HepG2 (cell line): ENCODE measurements around the gene TMEM225B. TPM values are rescaled to one million over a fixed set of nuclear protein-coding genes. Genes with fewer than 3 reads are reported as not detected.

Source experiments
- BRCA1 ChIP-seq: sonication (generic); formaldehyde crosslinking; IDR thresholded peaks from 2 replicates; pipeline ENCODE4 v1.4.0; 2020; ENCODE audit warnings: missing genetic modification reagents
- DNMT3B ChIP-seq: conservative IDR thresholded peaks from 2 replicates; pipeline ENCODE4 v1.6.1; 2016; ENCODE audit warnings: missing biosample characterization, control low read depth
- HDAC2 ChIP-seq: sonication (generic); formaldehyde crosslinking; IDR thresholded peaks from 2 replicates; pipeline ENCODE4 v1.4.0; 2020; ENCODE audit warnings: missing genetic modification reagents
- KMT2A ChIP-seq: sonication (generic); formaldehyde crosslinking; IDR thresholded peaks from 2 replicates; pipeline ENCODE4 v1.4.0; 2020; ENCODE audit warnings: missing genetic modification reagents
- NFKB2 ChIP-seq: sonication (generic); formaldehyde crosslinking; IDR thresholded peaks from 2 replicates; pipeline ENCODE4 v1.4.0; 2020; ENCODE audit warnings: missing genetic modification reagents, borderline replicate concordance
- NR3C1 ChIP-seq: sonication (generic); formaldehyde crosslinking; IDR thresholded peaks from 2 replicates; pipeline ENCODE4 v1.4.0; 2020; ENCODE audit warnings: missing genetic modification reagents
- NRL ChIP-seq: sonication (generic); formaldehyde crosslinking; IDR thresholded peaks from 2 replicates; pipeline ENCODE4 v1.5.0; 2020; ENCODE audit warnings: missing genetic modification reagents, mild to moderate bottlenecking, moderate library complexity, borderline replicate concordance
- PHF5A ChIP-seq: IDR thresholded peaks from one replicate; pipeline ENCODE4 v1.6.1; 2018; ENCODE audit warnings: low read depth, missing genetic modification reagents; ENCODE audit not compliant: unreplicated experiment
- PHF8 ChIP-seq: sonication (generic); formaldehyde crosslinking; IDR thresholded peaks from 2 replicates; pipeline ENCODE4 v1.5.0; 2020; ENCODE audit warnings: missing genetic modification reagents
- RARG ChIP-seq: sonication (generic); formaldehyde crosslinking; IDR thresholded peaks from 2 replicates; pipeline ENCODE4 v1.4.0; 2020; ENCODE audit warnings: low read depth, mild to moderate bottlenecking, missing genetic modification reagents
- RELA ChIP-seq: sonication (generic); formaldehyde crosslinking; IDR thresholded peaks from 2 replicates; pipeline ENCODE4 v1.4.0; 2020; ENCODE audit warnings: missing genetic modification reagents
- RFX3 ChIP-seq: IDR thresholded peaks from 2 replicates; pipeline ENCODE4 v1.6.1; 2016; ENCODE audit warnings: missing biosample characterization, missing genetic modification reagents
- SALL1 ChIP-seq: sonication (generic); formaldehyde crosslinking; IDR thresholded peaks from 2 replicates; pipeline ENCODE4 v1.8.0; 2022; ENCODE audit warnings: mild to moderate bottlenecking, missing genetic modification reagents
- ZBTB7B ChIP-seq: sonication (generic); formaldehyde crosslinking; IDR thresholded peaks from 2 replicates; pipeline ENCODE4 v1.4.0; 2020; ENCODE audit warnings: missing genetic modification reagents
- ZFAT ChIP-seq: sonication (generic); formaldehyde crosslinking; conservative IDR thresholded peaks from 2 replicates; pipeline ENCODE4 v1.8.1; 2023; ENCODE audit warnings: missing genetic modification reagents, inconsistent platforms
- ZNF20 ChIP-seq: sonication (generic); formaldehyde crosslinking; IDR thresholded peaks from 2 replicates; pipeline ENCODE4 v1.4.0; 2020; ENCODE audit warnings: mild to moderate bottlenecking, moderate library complexity, missing genetic modification reagents
- ZNF350 ChIP-seq: sonication (generic); formaldehyde crosslinking; IDR thresholded peaks from 2 replicates; pipeline ENCODE4 v1.4.0; 2020; ENCODE audit warnings: mild to moderate bottlenecking, low read depth, missing genetic modification reagents, borderline replicate concordance
- ZNF546 ChIP-seq: sonication (generic); formaldehyde crosslinking; conservative IDR thresholded peaks from 2 replicates; pipeline ENCODE4 v1.8.1; 2023; ENCODE audit warnings: mild to moderate bottlenecking, missing genetic modification reagents
- ZSCAN31 ChIP-seq: sonication (generic); formaldehyde crosslinking; IDR thresholded peaks from 2 replicates; pipeline ENCODE4 v1.5.0; 2020; ENCODE audit warnings: low read depth, mild to moderate bottlenecking, missing genetic modification reagents
- polyA plus RNA-seq, 8 experiments: library from polyadenylated mRNA; depleted of rRNA in 3 of 8; stranded (reverse) in 7 of 8; unstranded in 1 of 8; fragments of >200 nt; fragmentation: Illumina TruSeq in 4 of 8; extraction: Trizol in 4 of 8; gene quantifications; 2 replicates each; pipeline versions ENCODE4 v1.2.1 to v1.2.3, GENCODE V29; 2011 to 2016; ENCODE audit warnings: low read depth in 4 of 8, missing spikeins in 1 of 8, mixed read lengths in 1 of 8; ENCODE audit not compliant: insufficient read depth in 1 of 8
- total RNA-seq, 5 experiments: library from RNA; depleted of rRNA; stranded (reverse); fragments of >200 nt; fragmentation: Illumina TruSeq; extraction: Trizol; gene quantifications; 2 replicates each; pipeline ENCODE4 v1.2.3, GENCODE V29; 2016; ENCODE audit warnings: low read depth in 1 of 5
- TF ChIP-seq, protein P1 (sequence below): sonication (generic); formaldehyde crosslinking; IDR thresholded peaks from 2 replicates; pipeline ENCODE4 v1.8.1; 2023; ENCODE audit warnings: mild to moderate bottlenecking, missing genetic modification reagents
- TF ChIP-seq, protein P2 (sequence below): IDR thresholded peaks from 2 replicates; pipeline ENCODE4 v1.6.1; 2016
- TF ChIP-seq, protein P3 (sequence below): sonication (generic); formaldehyde crosslinking; IDR thresholded peaks from 2 replicates; pipeline ENCODE4 v1.4.0; 2020; ENCODE audit warnings: missing genetic modification reagents
- TF ChIP-seq, protein P4 (sequence below): sonication (generic); formaldehyde crosslinking; IDR thresholded peaks from 2 replicates; pipeline ENCODE4 v1.4.0; 2020; ENCODE audit warnings: missing genetic modification reagents
- TF ChIP-seq, protein P5 (sequence below): sonication (generic); formaldehyde crosslinking; IDR thresholded peaks from 2 replicates; pipeline ENCODE4 v1.8.0; 2022; ENCODE audit warnings: low read depth, missing genetic modification reagents

The TMEM225B gene
- total and polyA plus RNA-seq, 2 of the 13 experiments (the other 11 are each of a cell fraction or from before 2014, with no cell fraction given) = 0.78 to 0.95 TPM

DNA sequence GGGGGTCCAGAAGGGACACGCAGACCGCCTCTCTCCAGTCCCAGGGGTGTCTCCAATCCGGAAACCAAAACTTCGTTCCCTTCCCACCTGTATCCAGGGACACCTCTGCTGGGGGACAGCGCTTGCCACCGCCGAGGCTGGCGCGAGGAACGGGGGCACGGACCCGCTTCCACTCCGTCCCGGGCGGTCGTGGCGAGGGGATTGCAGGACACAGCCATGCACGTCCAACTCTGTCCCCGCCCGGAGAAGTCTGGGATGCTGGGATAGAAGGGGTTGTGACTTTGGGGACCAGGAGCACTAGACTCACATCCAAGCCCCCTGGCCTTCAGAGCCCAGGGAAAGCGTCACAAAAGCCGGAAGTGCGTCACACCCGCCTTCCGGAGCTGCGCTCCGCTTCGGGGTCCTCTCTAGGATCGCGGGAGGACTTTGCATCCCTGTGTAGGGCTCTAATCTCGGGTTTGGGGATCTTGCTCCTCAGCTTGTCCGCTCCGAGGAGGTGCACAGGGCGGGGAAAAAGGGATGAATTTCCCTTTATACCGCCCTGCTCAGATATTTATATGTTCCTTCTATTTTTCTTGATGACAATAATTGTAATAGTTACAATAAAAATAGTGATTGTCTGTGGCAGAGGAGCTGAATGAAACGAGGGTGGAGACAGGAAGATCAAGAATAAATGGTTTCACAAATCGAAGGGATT lies 46.2 kb upstream of the TMEM225B start, which contains the start of gene FAM200A (continued):
- TF ChIP-seq HDAC2 (peak; percentile 80), RFX3 (CRISPR knock-in tag) (no peak), NR3C1 (CRISPR knock-in tag) (no peak), PHF8 (peak; percentile 80), PHF5A (CRISPR knock-in tag) (no peak), KMT2A (CRISPR knock-in tag) (peak; percentile 96), DNMT3B (CRISPR knock-in tag) (peak; percentile 80; the same call in 1 of the 2 replicates), BRCA1 (no peak), RARG (CRISPR knock-in tag) (no peak), NRL (CRISPR knock-in tag) (peak; percentile 78; the same call in 1 of the 2 replicates), ZSCAN31 (CRISPR knock-in tag) (0 out of 2 replicates have a peak, but pooled peaks have one; percentile 48), NFKB2 (CRISPR knock-in tag) (peak; percentile 66; the same call in 1 of the 2 replicates), ZFAT (CRISPR knock-in tag) (no peak), ZNF350 (CRISPR knock-in tag) (peak; percentile 89), ZNF20 (CRISPR knock-in tag) (no peak), ZNF546 (CRISPR knock-in tag) (no peak), SALL1 (CRISPR knock-in tag) (peak; percentile 70; the same call in 1 of the 2 replicates), ZBTB7B (CRISPR knock-in tag) (no peak), RELA (CRISPR knock-in tag) (no peak)
- TF ChIP-seq, protein P1, sequence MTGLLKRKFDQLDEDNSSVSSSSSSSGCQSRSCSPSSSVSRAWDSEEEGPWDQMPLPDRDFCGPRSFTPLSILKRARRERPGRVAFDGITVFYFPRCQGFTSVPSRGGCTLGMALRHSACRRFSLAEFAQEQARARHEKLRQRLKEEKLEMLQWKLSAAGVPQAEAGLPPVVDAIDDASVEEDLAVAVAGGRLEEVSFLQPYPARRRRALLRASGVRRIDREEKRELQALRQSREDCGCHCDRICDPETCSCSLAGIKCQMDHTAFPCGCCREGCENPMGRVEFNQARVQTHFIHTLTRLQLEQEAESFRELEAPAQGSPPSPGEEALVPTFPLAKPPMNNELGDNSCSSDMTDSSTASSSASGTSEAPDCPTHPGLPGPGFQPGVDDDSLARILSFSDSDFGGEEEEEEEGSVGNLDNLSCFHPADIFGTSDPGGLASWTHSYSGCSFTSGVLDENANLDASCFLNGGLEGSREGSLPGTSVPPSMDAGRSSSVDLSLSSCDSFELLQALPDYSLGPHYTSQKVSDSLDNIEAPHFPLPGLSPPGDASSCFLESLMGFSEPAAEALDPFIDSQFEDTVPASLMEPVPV (CRISPR knock-in tag) = no peak
- TF ChIP-seq, protein P2, sequence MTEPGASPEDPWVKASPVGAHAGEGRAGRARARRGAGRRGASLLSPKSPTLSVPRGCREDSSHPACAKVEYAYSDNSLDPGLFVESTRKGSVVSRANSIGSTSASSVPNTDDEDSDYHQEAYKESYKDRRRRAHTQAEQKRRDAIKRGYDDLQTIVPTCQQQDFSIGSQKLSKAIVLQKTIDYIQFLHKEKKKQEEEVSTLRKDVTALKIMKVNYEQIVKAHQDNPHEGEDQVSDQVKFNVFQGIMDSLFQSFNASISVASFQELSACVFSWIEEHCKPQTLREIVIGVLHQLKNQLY (CRISPR knock-in tag) = no peak
- TF ChIP-seq, protein P3, sequence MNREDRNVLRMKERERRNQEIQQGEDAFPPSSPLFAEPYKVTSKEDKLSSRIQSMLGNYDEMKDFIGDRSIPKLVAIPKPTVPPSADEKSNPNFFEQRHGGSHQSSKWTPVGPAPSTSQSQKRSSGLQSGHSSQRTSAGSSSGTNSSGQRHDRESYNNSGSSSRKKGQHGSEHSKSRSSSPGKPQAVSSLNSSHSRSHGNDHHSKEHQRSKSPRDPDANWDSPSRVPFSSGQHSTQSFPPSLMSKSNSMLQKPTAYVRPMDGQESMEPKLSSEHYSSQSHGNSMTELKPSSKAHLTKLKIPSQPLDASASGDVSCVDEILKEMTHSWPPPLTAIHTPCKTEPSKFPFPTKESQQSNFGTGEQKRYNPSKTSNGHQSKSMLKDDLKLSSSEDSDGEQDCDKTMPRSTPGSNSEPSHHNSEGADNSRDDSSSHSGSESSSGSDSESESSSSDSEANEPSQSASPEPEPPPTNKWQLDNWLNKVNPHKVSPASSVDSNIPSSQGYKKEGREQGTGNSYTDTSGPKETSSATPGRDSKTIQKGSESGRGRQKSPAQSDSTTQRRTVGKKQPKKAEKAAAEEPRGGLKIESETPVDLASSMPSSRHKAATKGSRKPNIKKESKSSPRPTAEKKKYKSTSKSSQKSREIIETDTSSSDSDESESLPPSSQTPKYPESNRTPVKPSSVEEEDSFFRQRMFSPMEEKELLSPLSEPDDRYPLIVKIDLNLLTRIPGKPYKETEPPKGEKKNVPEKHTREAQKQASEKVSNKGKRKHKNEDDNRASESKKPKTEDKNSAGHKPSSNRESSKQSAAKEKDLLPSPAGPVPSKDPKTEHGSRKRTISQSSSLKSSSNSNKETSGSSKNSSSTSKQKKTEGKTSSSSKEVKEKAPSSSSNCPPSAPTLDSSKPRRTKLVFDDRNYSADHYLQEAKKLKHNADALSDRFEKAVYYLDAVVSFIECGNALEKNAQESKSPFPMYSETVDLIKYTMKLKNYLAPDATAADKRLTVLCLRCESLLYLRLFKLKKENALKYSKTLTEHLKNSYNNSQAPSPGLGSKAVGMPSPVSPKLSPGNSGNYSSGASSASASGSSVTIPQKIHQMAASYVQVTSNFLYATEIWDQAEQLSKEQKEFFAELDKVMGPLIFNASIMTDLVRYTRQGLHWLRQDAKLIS (CRISPR knock-in tag) = no peak
- TF ChIP-seq, protein P4, sequence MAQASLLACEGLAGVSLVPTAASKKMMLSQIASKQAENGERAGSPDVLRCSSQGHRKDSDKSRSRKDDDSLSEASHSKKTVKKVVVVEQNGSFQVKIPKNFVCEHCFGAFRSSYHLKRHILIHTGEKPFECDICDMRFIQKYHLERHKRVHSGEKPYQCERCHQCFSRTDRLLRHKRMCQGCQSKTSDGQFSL (CRISPR knock-in tag) = no peak
- TF ChIP-seq, protein P5, sequence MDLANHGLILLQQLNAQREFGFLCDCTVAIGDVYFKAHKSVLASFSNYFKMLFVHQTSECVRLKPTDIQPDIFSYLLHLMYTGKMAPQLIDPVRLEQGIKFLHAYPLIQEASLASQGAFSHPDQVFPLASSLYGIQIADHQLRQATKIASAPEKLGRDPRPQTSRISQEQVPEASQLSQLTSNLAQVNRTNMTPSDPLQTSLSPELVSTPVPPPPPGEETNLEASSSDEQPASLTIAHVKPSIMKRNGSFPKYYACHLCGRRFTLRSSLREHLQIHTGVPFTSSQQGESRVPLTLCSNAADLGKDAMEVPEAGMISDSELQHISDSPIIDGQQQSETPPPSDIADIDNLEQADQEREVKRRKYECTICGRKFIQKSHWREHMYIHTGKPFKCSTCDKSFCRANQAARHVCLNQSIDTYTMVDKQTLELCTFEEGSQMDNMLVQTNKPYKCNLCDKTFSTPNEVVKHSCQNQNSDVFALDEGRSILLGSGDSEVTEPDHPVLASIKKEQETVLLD (CRISPR knock-in tag) = no peak
